ENCODE measurements around the gene BTG2.

BTG2 gene

GRCh38 chr1:203276408-203276807 is 28.9 kb upstream of the BTG2 start:
- DNase-seq (ENCODE audit: low read depth in 1 of 2, low spot score in 1 of 2), result no peak

GRCh38 chr1:203276916-203277545 is 28.3 kb upstream of the BTG2 start:
- no peak for DNase-seq (ENCODE audit: low read depth in 1 of 2, low spot score in 1 of 2)

GRCh38 chr1:203278082-203278884 is 27.0 kb upstream of the BTG2 start:
- DNase-seq (ENCODE audit: low read depth in 1 of 2, low spot score in 1 of 2), result no peak

- no peak for DNase-seq (ENCODE audit: low read depth in 1 of 2, low spot score in 1 of 2)
Observed at GRCh38 chr1:203278885-203279406, 26.4 kb upstream of the BTG2 start.

GRCh38 chr1:203280061-203280460 is 25.3 kb upstream of the BTG2 start:
- no peak for DNase-seq (ENCODE audit: low read depth in 1 of 2, low spot score in 1 of 2)

- no peak for DNase-seq (ENCODE audit: low read depth in 1 of 2, low spot score in 1 of 2)
Observed at GRCh38 chr1:203281033-203281432, 24.3 kb upstream of the BTG2 start.

- DNase-seq (ENCODE audit: low read depth in 1 of 2, low spot score in 1 of 2), result no peak
Observed at GRCh38 chr1:203281851-203282661, 23.3 kb upstream of the BTG2 start.

- no peak for DNase-seq (ENCODE audit: low read depth in 1 of 2, low spot score in 1 of 2)
Observed at GRCh38 chr1:203282720-203283542, 22.4 kb upstream of the BTG2 start.

GRCh38 chr1:203283597-203283996 is 21.7 kb upstream of the BTG2 start:
- DNase-seq (ENCODE audit: low read depth in 1 of 2, low spot score in 1 of 2), result no peak

- no peak for DNase-seq (ENCODE audit: low read depth in 1 of 2, low spot score in 1 of 2)
Observed at GRCh38 chr1:203284411-203285123, 20.8 kb upstream of the BTG2 start.

- no peak for DNase-seq (ENCODE audit: low read depth in 1 of 2, low spot score in 1 of 2)
Observed at GRCh38 chr1:203286161-203286984, 18.9 kb upstream of the BTG2 start.

GRCh38 chr1:203287109-203287893 is 18.0 kb upstream of the BTG2 start:
- peak in 1 of 2 donors; percentile 66 for DNase-seq (ENCODE audit: low read depth in 1 of 2, low spot score in 1 of 2)

- no peak for DNase-seq (ENCODE audit: low read depth in 1 of 2, low spot score in 1 of 2)
Observed at GRCh38 chr1:203287898-203288297, 17.4 kb upstream of the BTG2 start.

GRCh38 chr1:203288400-203288799 is 16.9 kb upstream of the BTG2 start:
- no peak for DNase-seq (ENCODE audit: low read depth in 1 of 2, low spot score in 1 of 2)

GRCh38 chr1:203289281-203289981 is 15.9 kb upstream of the BTG2 start:
- peak; percentile 75 to 80 for DNase-seq (ENCODE audit: low read depth in 1 of 2, low spot score in 1 of 2)

- no peak for DNase-seq (ENCODE audit: low read depth in 1 of 2, low spot score in 1 of 2)
Observed at GRCh38 chr1:203289982-203290260, 15.4 kb upstream of the BTG2 start.

- DNase-seq (ENCODE audit: low read depth in 1 of 2, low spot score in 1 of 2), result peak; percentile 95
Observed at GRCh38 chr1:203290261-203291089, 14.8 kb upstream of the BTG2 start.
